Measurements from ENCODE around the gene FALEC. TPM values are rescaled to one million over a fixed set of nuclear protein-coding genes. Genes with fewer than 3 reads are reported as not detected.

The FALEC gene
- total and polyA plus RNA-seq, 9 of the 15 experiments (the other 6 are each of a cell fraction or from before 2014, with no cell fraction given) = 0.15 to 1.8 (median 0.53) TPM; not detected in 5

- TF ChIP-seq AFF1 (IDR thresholded peaks at IDR 0.05; ENCODE audit: low read depth in 1 of 2, partially characterized antibody in 2 of 2) (peak; percentile 37 to 89), TAF15 (IDR thresholded peaks at IDR 0.05; ENCODE audit: low read depth, low read length) (no peak), ATF3 (IDR thresholded peaks at IDR 0.05) (peak; percentile 25; the same call in 1 of the 2 replicates), ATF3 (CRISPR knock-in tag; conservative IDR thresholded peaks at IDR 0.05) (peak; percentile 25; the same call in 1 of the 2 replicates), EP300 (IDR thresholded peaks at IDR 0.05; ENCODE audit: low read length) (peak; percentile 61), CC2D1A (IDR thresholded peaks at IDR 0.05) (peak; percentile 70; the same call in 1 of the 2 replicates), MBD2 (IDR thresholded peaks at IDR 0.05; ENCODE audit: borderline replicate concordance, low read depth) (peak; percentile 98), NRF1 (conservative IDR thresholded peaks at IDR 0.05 in 1 of 2, IDR thresholded peaks at IDR 0.05 in 1 of 2) (peak; percentile 33 to 37; a peak in 3 of 4 replicates), ZNF316 (IDR thresholded peaks at IDR 0.05) (no peak), TFE3 (CRISPR knock-in tag; IDR thresholded peaks at IDR 0.05) (no peak), SRSF7 (optimal IDR thresholded peaks at IDR 0.05; ENCODE audit: low read depth, low read length) (no peak), DIDO1 (tag; IDR thresholded peaks at IDR 0.05; ENCODE audit: low read depth) (peak; percentile 98), FOXA3 (CRISPR knock-in tag; conservative IDR thresholded peaks at IDR 0.05 in 1 of 2, IDR thresholded peaks at IDR 0.05 in 1 of 2) (0 out of 4 replicates have a peak, but pooled peaks of 1 of the 2 experiments have one; percentile 13), LARP7 (IDR thresholded peaks at IDR 0.05) (no peak), EZH2 (IDR thresholded peaks at IDR 0.05; ENCODE audit: borderline replicate concordance, low read depth, low read length) (no peak), BRD4 (IDR thresholded peaks at IDR 0.05) (peak; percentile 28; the same call in 1 of the 2 replicates), LEF1 (IDR thresholded peaks at IDR 0.05) (peak; percentile 71), MAFK (IDR thresholded peaks at IDR 0.05; ENCODE audit: low read length) (no peak), MEF2A (IDR thresholded peaks at IDR 0.05; ENCODE audit: control insufficient read depth, low read depth, low read length) (peak; percentile 98), CREM (IDR thresholded peaks at IDR 0.05; ENCODE audit: low read depth) (peak; percentile 90), CBX5 (IDR thresholded peaks at IDR 0.05; ENCODE audit: borderline replicate concordance, low read depth) (no peak), CBX3 (IDR thresholded peaks at IDR 0.05; ENCODE audit: borderline replicate concordance in 1 of 2, low read length in 2 of 2) (peak in 1 of 2 experiments; percentile 97; a peak in 1 of 3 replicates), ZNF263 (CRISPR knock-in tag; IDR thresholded peaks at IDR 0.05; ENCODE audit: borderline replicate concordance) (no peak; the same call in 1 of the 2 replicates)
Measured at GRCh38 chr1:150486966-150487762, 28.4 kb upstream of the FALEC start, which contains the start of gene TARS2 (continued).

Data from K562 (cell line).